H9 (cell line): ENCODE data around the gene BTN1A1. TPM values are rescaled to one million over a fixed set of nuclear protein-coding genes. Genes with fewer than 3 reads are reported as not detected.

Source experiments
- DNase-seq: peaks from one replicate; pipeline ENCODE4 v3.0.0-alpha.2; 2017
- H2AFZ ChIP-seq: one replicate; pipeline ENCODE4 v1.6.1; 2013; ENCODE audit warnings: mild to moderate bottlenecking, low read length, control low read depth, moderate library complexity
- H2AK5ac ChIP-seq: 2 replicates; pipeline ENCODE4 v1.6.1; 2013; ENCODE audit warnings: low read length, control low read depth, mixed read lengths; ENCODE audit not compliant: insufficient read length
- H2BK120ac ChIP-seq: one replicate; pipeline ENCODE4 v1.6.1; 2013; ENCODE audit warnings: low read depth, mild to moderate bottlenecking, low read length, control low read depth, inconsistent platforms; ENCODE audit not compliant: poor library complexity, severe bottlenecking
- H2BK12ac ChIP-seq: 2 replicates; pipeline ENCODE4 v1.6.1; 2013; ENCODE audit warnings: low read length, control low read depth, mixed read lengths, low read depth; ENCODE audit not compliant: insufficient read length
- H2BK15ac ChIP-seq: 2 replicates; pipeline ENCODE4 v1.6.1; 2013; ENCODE audit warnings: low read depth, low read length, control low read depth
- H2BK20ac ChIP-seq: one replicate; pipeline ENCODE4 v1.6.1; 2013; ENCODE audit warnings: low read depth, mild to moderate bottlenecking, low read length, control low read depth, inconsistent platforms; ENCODE audit not compliant: poor library complexity, severe bottlenecking
- H2BK5ac ChIP-seq: 2 replicates; pipeline ENCODE4 v1.6.1; 2013; ENCODE audit warnings: low read length, control low read depth, mixed read lengths; ENCODE audit not compliant: insufficient read length
- H3K14ac ChIP-seq: 2 replicates; pipeline ENCODE4 v1.6.1; 2013; ENCODE audit warnings: low read length, control low read depth; ENCODE audit not compliant: insufficient read depth
- H3K18ac ChIP-seq: 2 replicates; pipeline ENCODE4 v1.6.1; 2013; ENCODE audit warnings: low read depth, mild to moderate bottlenecking, mixed read lengths, low read length, control low read depth; ENCODE audit not compliant: insufficient read length
- H3K23ac ChIP-seq: 2 replicates; pipeline ENCODE4 v1.6.1; 2013; ENCODE audit warnings: low read length, control low read depth, mixed read lengths, low read depth; ENCODE audit not compliant: insufficient read length
- H3K23me2 ChIP-seq: 2 replicates; pipeline ENCODE4 v1.6.1; 2013; ENCODE audit warnings: low read depth, mild to moderate bottlenecking, mixed read lengths, low read length, control low read depth; ENCODE audit not compliant: insufficient read length, poor library complexity, severe bottlenecking
- H3K27ac ChIP-seq: 2 replicates; pipeline ENCODE4 v1.5.1; 2013; ENCODE audit warnings: low read length, control low read depth, mixed read lengths, low read depth; ENCODE audit not compliant: insufficient read length
- H3K27me3 ChIP-seq: 2 replicates; pipeline ENCODE4 v1.6.1; 2013; ENCODE audit warnings: low read length, control low read depth, inconsistent platforms; ENCODE audit not compliant: insufficient read depth
- H3K4ac ChIP-seq: 2 replicates; pipeline ENCODE4 v1.6.1; 2013; ENCODE audit warnings: low read depth, mild to moderate bottlenecking, control low read depth, inconsistent platforms, low read length, moderate library complexity
- H3K4me1 ChIP-seq: 2 replicates; pipeline ENCODE4 v1.6.1; 2013; ENCODE audit warnings: low read length, control low read depth, inconsistent platforms; ENCODE audit not compliant: insufficient read depth
- H3K4me2 ChIP-seq: 2 replicates; pipeline ENCODE4 v1.6.1; 2013; ENCODE audit warnings: low read length, control low read depth, mixed read lengths; ENCODE audit not compliant: insufficient read length, insufficient read depth
- H3K56ac ChIP-seq: 2 replicates; pipeline ENCODE4 v1.6.1; 2013; ENCODE audit warnings: low read depth, mild to moderate bottlenecking, mixed read lengths, low read length, control low read depth; ENCODE audit not compliant: insufficient read length
- H3K79me1 ChIP-seq: 2 replicates; pipeline ENCODE4 v1.6.1; 2013; ENCODE audit warnings: low read depth, mild to moderate bottlenecking, moderate library complexity, low read length, control low read depth, inconsistent platforms; ENCODE audit not compliant: insufficient read depth, poor library complexity, severe bottlenecking
- H3K79me2 ChIP-seq: 2 replicates; pipeline ENCODE4 v1.6.1; 2013; ENCODE audit warnings: low read length, control low read depth, inconsistent platforms; ENCODE audit not compliant: insufficient read depth
- H3K9ac ChIP-seq: 2 replicates; pipeline ENCODE4 v1.6.1; 2013; ENCODE audit warnings: low read length, control low read depth, mixed read lengths; ENCODE audit not compliant: insufficient read length; ENCODE audit errors: extremely low read depth
- H3K9me3 ChIP-seq: one replicate; pipeline ENCODE4 v1.6.1; 2013; ENCODE audit warnings: low read depth, low read length, inconsistent platforms; ENCODE audit not compliant: control insufficient read depth
- H3T11ph ChIP-seq: one replicate; pipeline ENCODE4 v1.6.1; 2013; ENCODE audit warnings: mild to moderate bottlenecking, low read length, control low read depth, inconsistent platforms
- H4K20me1 ChIP-seq: one replicate; pipeline ENCODE4 v1.6.1; 2013; ENCODE audit not compliant: control insufficient read depth, insufficient read length, insufficient read depth
- H4K5ac ChIP-seq: 2 replicates; pipeline ENCODE4 v1.6.1; 2013; ENCODE audit warnings: low read depth, mild to moderate bottlenecking, mixed read lengths, low read length, control low read depth; ENCODE audit not compliant: insufficient read length
- H4K8ac ChIP-seq: replicated peaks from 2 replicates; pipeline ENCODE4 v1.6.1; 2013; ENCODE audit warnings: low read length, control low read depth, mixed read lengths, low read depth; ENCODE audit not compliant: insufficient read length
- H4K91ac ChIP-seq: 2 replicates; pipeline ENCODE4 v1.6.1; 2013; ENCODE audit warnings: low read depth, mild to moderate bottlenecking, moderate library complexity, mixed read lengths, low read length, control low read depth; ENCODE audit not compliant: insufficient read length
- H3K27ac Mint-ChIP-seq, 3 experiments: 2 replicates in 2 of 3; 3 replicates in 1 of 3; pipeline ENCODE4 v1.8.0; 2020 to 2021; ENCODE audit warnings: mixed read lengths in 3 of 3, mild to moderate bottlenecking in 1 of 3, moderate library complexity in 1 of 3
- H3K27me3 Mint-ChIP-seq: 2 replicates; pipeline ENCODE4 v1.8.0; 2021; ENCODE audit warnings: low read depth, mild to moderate bottlenecking, moderate library complexity, mixed read lengths
- H3K36me3 Mint-ChIP-seq, 3 experiments: 2 replicates in 2 of 3; 3 replicates in 1 of 3; pipeline ENCODE4 v1.8.0; 2020 to 2021; ENCODE audit warnings: low read depth in 3 of 3, mixed read lengths in 3 of 3; ENCODE audit not compliant: insufficient read depth in 1 of 3
- H3K4me1 Mint-ChIP-seq, 2 experiments: 2 replicates each; pipeline ENCODE4 v1.8.0; 2020; ENCODE audit warnings: mixed read lengths in 2 of 2
- H3K4me3 Mint-ChIP-seq, 2 experiments: 2 replicates in 1 of 2; 3 replicates in 1 of 2; pipeline ENCODE4 v1.8.0; 2020 to 2021; ENCODE audit warnings: mild to moderate bottlenecking in 2 of 2, mixed read lengths in 2 of 2, moderate library complexity in 1 of 2
- H3K9me3 Mint-ChIP-seq, 2 experiments: 2 replicates in 1 of 2; 3 replicates in 1 of 2; pipeline ENCODE4 v1.8.0; 2020; ENCODE audit warnings: mild to moderate bottlenecking in 2 of 2, mixed read lengths in 2 of 2, moderate library complexity in 1 of 2
- CTCF ChIP-seq: fragments of 200-600 bp; sonication (generic); conservative IDR thresholded peaks from 3 replicates; pipeline ENCODE4 v1.8.0; 2021; ENCODE audit warnings: antibody characterized with exemption, mild to moderate bottlenecking
- WGBS: extraction: QIAGEN DNeasy Blood & Tissue Kit; methylation state at CpG from one replicate; pipeline ENCODE4 v1.1.7; 2013; ENCODE audit warnings: missing lambda C conversion rate, low lambda C conversion rate, mixed read lengths; ENCODE audit not compliant: insufficient read length; ENCODE audit errors: extremely low coverage; 5-methylcytosine and 5-hydroxymethylcytosine counted together
- total RNA-seq: library from RNA; stranded (reverse); gene quantifications from 2 replicates; pipeline ENCODE4 v1.2.1, GENCODE V29; 2021

BTN1A1 gene
- total RNA-seq, 1 experiment from 2014 or later = 0.15 TPM

GRCh38 chr6:26532699-26533531 lies 32.8 kb downstream of the BTN1A1 start:
- DNase-seq = peak; percentile 90
- Histone ChIP-seq H3K18ac (peak overlapping the region; percentile 47), H4K5ac (no peak overlapping the region), H2BK15ac (no peak overlapping the region), H2BK20ac (no peak overlapping the region), H3K27ac (peak overlapping the region; percentile 34), H2BK12ac (no peak overlapping the region), H3K14ac (peak overlapping the region; percentile 54; the same call in 1 of the 2 replicates), H3K9me3 (no peaks in the 10 kb centered on the region), H3K4me2 (peak overlapping the region; percentile 77), H3K4me1 (peaks cover 4% of the 10 kb centered on the region; the same call in 1 of the 2 replicates), H3K27me3 (no peaks in the 10 kb centered on the region), H4K20me1 (no peaks in the 10 kb centered on the region), H4K8ac (no peak overlapping the region), H3K56ac (no peak overlapping the region), H2AFZ (peak overlapping the region; percentile 93), H3K79me1 (no peaks in the 10 kb centered on the region), H3K23ac (no peak overlapping the region), H3K23me2 (peaks cover 3% of the 10 kb centered on the region), H2BK5ac (no peak overlapping the region), H4K91ac (no peak overlapping the region), H3K9ac (peak overlapping the region; percentile 68), H2BK120ac (no peak overlapping the region), H3K4ac (no peak overlapping the region), H3K79me2 (no peaks in the 10 kb centered on the region), H2AK5ac (no peak overlapping the region), H3T11ph (no peak overlapping the region)
- no peak for TF ChIP-seq CTCF
- H3K27ac Mint-ChIP-seq = peak overlapping the region; percentile 70 to 93 (median 92)
- peaks cover 41 to 42% of the 10 kb centered on the region in 2 experiments for H3K4me1 Mint-ChIP-seq
- H3K4me3 Mint-ChIP-seq = peak overlapping the region; percentile 95 to 98
- peaks cover 2 to 3% of the 10 kb centered on the region in 2 experiments; a peak in 2 of 5 replicates for H3K9me3 Mint-ChIP-seq
- peaks cover 12% of the 10 kb centered on the region for H3K27me3 Mint-ChIP-seq
- WGBS = no CpG with 5 or more reads among the region's 28 CpGs
- no peaks in the 10 kb centered on the region; a peak in 1 of 7 replicates for H3K36me3 Mint-ChIP-seq
